GM19328 (cell line): ENCODE results near the gene GRID2.

Experiments used
- ATAC-seq: cut with Tn5 transposase; IDR thresholded peaks from one replicate; pipeline ENCODE4 v1.9.1; 2021; ENCODE audit warnings: mild to moderate bottlenecking, moderate library complexity; ENCODE audit not compliant: unreplicated experiment

The GRID2 gene

GRCh38 chr4:93722446-93722845 is 1418.7 kb downstream of the GRID2 start:
- no peak for ATAC-seq

- no peak for ATAC-seq
Observed at GRCh38 chr4:93730251-93730650, 1426.5 kb downstream of the GRID2 start.

GRCh38 chr4:93730760-93731159 is 1427.0 kb downstream of the GRID2 start:
- no peak for ATAC-seq

- no peak for ATAC-seq
Observed at GRCh38 chr4:93731456-93731855, 1427.7 kb downstream of the GRID2 start.

- ATAC-seq: no peak
Observed at GRCh38 chr4:93732509-93732908, 1428.7 kb downstream of the GRID2 start.

GRCh38 chr4:93740890-93741289 is 1437.1 kb downstream of the GRID2 start:
- no peak for ATAC-seq

GRCh38 chr4:93743022-93743421 is 1439.3 kb downstream of the GRID2 start:
- ATAC-seq: no peak

GRCh38 chr4:93743635-93744034 is 1439.9 kb downstream of the GRID2 start:
- no peak for ATAC-seq

- ATAC-seq: no peak
Observed at GRCh38 chr4:93744961-93745360, 1441.2 kb downstream of the GRID2 start.

GRCh38 chr4:93746031-93746430 is 1442.3 kb downstream of the GRID2 start:
- ATAC-seq: no peak

- no peak for ATAC-seq
Observed at GRCh38 chr4:93747220-93747619, 1443.5 kb downstream of the GRID2 start.

- peak; percentile 50 for ATAC-seq
Observed at GRCh38 chr4:93748373-93749291, 1444.9 kb downstream of the GRID2 start.

- ATAC-seq: peak; percentile 78
Observed at GRCh38 chr4:93749292-93749761, 1445.6 kb downstream of the GRID2 start.

- ATAC-seq: no peak
Observed at GRCh38 chr4:93751411-93751810, 1447.6 kb downstream of the GRID2 start.

GRCh38 chr4:93756101-93756500 is 1452.3 kb downstream of the GRID2 start:
- no peak for ATAC-seq

- ATAC-seq: no peak
Observed at GRCh38 chr4:93759506-93759905, 1455.7 kb downstream of the GRID2 start.

- ATAC-seq: no peak
Observed at GRCh38 chr4:93760284-93760683, 1456.5 kb downstream of the GRID2 start.

- ATAC-seq: no peak
Observed at GRCh38 chr4:93761286-93761685, 1457.5 kb downstream of the GRID2 start.

GRCh38 chr4:93764639-93765246 is 1461.0 kb downstream of the GRID2 start:
- peak; percentile 70 for ATAC-seq

- no peak for ATAC-seq
Observed at GRCh38 chr4:93767917-93768316, 1464.2 kb downstream of the GRID2 start.

GRCh38 chr4:93770201-93770600 is 1466.4 kb downstream of the GRID2 start:
- no peak for ATAC-seq
